K562 (cell line): Measurements from ENCODE around the gene CARMIL1. TPM values are rescaled to one million over a fixed set of nuclear protein-coding genes. Genes with fewer than 3 reads are reported as not detected.

ENCODE experiments used
- ATAC-seq: fragments of 200-7000 bp; cut with Tn5 transposase; 3 replicates; pipeline ENCODE4 v1.9.1; 2020; ENCODE audit warnings: moderate library complexity
- BruUV-seq: library from RNA; stranded (reverse); fragments of 400-500 nt; replicated peaks from 2 replicates; lab custom pipeline; 2021; lab: Mats Ljungman, UMichigan
- CTCF ChIA-PET: fragments of 300-600 bp; formaldehyde crosslinking; extraction: SDS; loops from one replicate; lab custom pipeline; 2021; ENCODE audit warnings: low intra/inter-chr PET ratio; lab: Yijun Ruan, JAX
- POLR2A ChIA-PET: fragments of 300-600, 350-650 bp; sonication (Branson Sonifier 250); formaldehyde crosslinking; extraction: SDS; loops from one replicate; lab custom pipeline; 2021; ENCODE audit warnings: antibody characterized with exemption, inconsistent platforms; lab: Yijun Ruan, JAX
- DNase-seq, 4 experiments: peaks; one replicate each; pipeline versions ENCODE4 v3.0.0 to v3.0.0-alpha.2; 2011 to 2018; ENCODE audit warnings: low spot score in 3 of 4, mixed read lengths in 3 of 4; ENCODE audit errors: extremely low read depth in 1 of 4
- FAIRE-seq: peaks from 2 replicates; lab custom pipeline; 2011; peaks lifted over from hg19 to GRCh38; lab: Jason Lieb, UNC
- H2AFZ ChIP-seq: 2 replicates; pipeline ENCODE4 v1.6.0; 2011; ENCODE audit warnings: low read depth, low read length, control low read depth, inconsistent platforms
- H3K27ac ChIP-seq: fragments of 200-600 bp; 3 replicates; pipeline ENCODE4 v1.8.0; 2011; ENCODE audit warnings: low read depth, mild to moderate bottlenecking, control low read depth, inconsistent platforms, low read length, moderate library complexity, mixed read lengths; ENCODE audit errors: extremely low read depth
- H3K27me3 ChIP-seq, 2 experiments: fragments of 300-600 bp in 1 of 2; 2 replicates in 1 of 2; 3 replicates in 1 of 2; pipeline versions ENCODE4 v1.6.0 to v1.8.0; 2011; ENCODE audit warnings: inconsistent platforms in 2 of 2, low read length in 2 of 2, mild to moderate bottlenecking in 1 of 2, mixed read lengths in 1 of 2, moderate library complexity in 1 of 2; ENCODE audit not compliant: control insufficient read depth in 2 of 2, insufficient read depth in 2 of 2
- H3K36me3 ChIP-seq: fragments of 300-600 bp; 3 replicates; pipeline ENCODE4 v1.8.0; 2011; ENCODE audit warnings: mild to moderate bottlenecking, low read length, inconsistent platforms; ENCODE audit not compliant: control insufficient read depth, insufficient read depth
- H3K4me1 ChIP-seq, 2 experiments: fragments of 200-600 bp in 1 of 2; replicated peaks in 1 of 2; 2 replicates in 1 of 2; 3 replicates in 1 of 2; pipeline versions ENCODE4 v1.5.1 to v1.8.0; 2011; ENCODE audit warnings: inconsistent platforms in 2 of 2, low read length in 2 of 2, mild to moderate bottlenecking in 1 of 2, mixed read lengths in 1 of 2, moderate library complexity in 1 of 2; ENCODE audit not compliant: control insufficient read depth in 2 of 2, insufficient read depth in 2 of 2
- H3K4me2 ChIP-seq: 2 replicates; pipeline ENCODE4 v1.6.1; 2011; ENCODE audit warnings: low read length, control low read depth, inconsistent platforms, mixed read lengths; ENCODE audit not compliant: insufficient read depth
- H3K4me3 ChIP-seq: fragments of 200-600 bp; sonication (generic), shearing (Covaris generic); 2 replicates; pipeline ENCODE4 v1.5.1; 2016; ENCODE audit warnings: control low read depth, inconsistent platforms
- H3K79me2 ChIP-seq: fragments of 200-600 bp; 3 replicates; pipeline ENCODE4 v1.8.0; 2011; ENCODE audit warnings: low read length, inconsistent platforms; ENCODE audit not compliant: control insufficient read depth, insufficient read depth
- H3K9ac ChIP-seq, 2 experiments: 2 replicates each; pipeline versions ENCODE4 v1.6.0 to v1.6.1; 2011; ENCODE audit warnings: low read depth in 2 of 2, low read length in 2 of 2, control low read depth in 1 of 2, inconsistent platforms in 1 of 2, mild to moderate bottlenecking in 1 of 2, mixed read lengths in 1 of 2; ENCODE audit not compliant: insufficient read depth in 1 of 2
- H3K9me1 ChIP-seq: one replicate; pipeline ENCODE4 v1.6.0; 2011; ENCODE audit warnings: inconsistent platforms, mild to moderate bottlenecking, low read length, moderate library complexity; ENCODE audit not compliant: control insufficient read depth, insufficient read depth
- H3K9me3 ChIP-seq: replicated peaks from 2 replicates; pipeline ENCODE4 v1.5.1; 2011; ENCODE audit warnings: low read depth, low read length, inconsistent platforms; ENCODE audit not compliant: control insufficient read depth, insufficient read depth
- H4K20me1 ChIP-seq: replicated peaks from 2 replicates; pipeline ENCODE4 v1.6.1; 2011; ENCODE audit warnings: low read length, inconsistent platforms, mixed read lengths; ENCODE audit not compliant: control insufficient read depth, insufficient read depth
- PHF8 ChIP-seq: fragments of 200-600 bp; sonication (generic); IDR thresholded peaks from 2 replicates; pipeline ENCODE4 v1.6.1; 2012; ENCODE audit warnings: mixed run types, mild to moderate bottlenecking, inconsistent platforms, low read length, moderate library complexity, borderline replicate concordance
- POLR2G ChIP-seq: fragments of 200-400 bp; formaldehyde crosslinking; IDR thresholded peaks from 2 replicates; pipeline ENCODE4 v1.6.1; 2017; ENCODE audit warnings: low read depth, mild to moderate bottlenecking, antibody characterized with exemption, low read length, moderate library complexity
- SOX6 ChIP-seq: fragments of 450-650 bp; IDR thresholded peaks from 2 replicates; pipeline ENCODE4 v1.6.1; 2014; ENCODE audit warnings: mild to moderate bottlenecking
- SRF ChIP-seq, 2 experiments: fragments of 250-450, 450-650 bp in 1 of 2; sonication (Bioruptor Pico) in 1 of 2; sonication (generic) in 1 of 2; formaldehyde crosslinking; IDR thresholded peaks; 2 replicates each; pipeline versions ENCODE4 v1.5.0 to v1.5.1; 2020 to 2022; ENCODE audit warnings: mild to moderate bottlenecking in 1 of 2, missing genetic modification reagents in 1 of 2
- ZC3H11A ChIP-seq: IDR thresholded peaks from 2 replicates; pipeline ENCODE4 v1.6.1; 2012; ENCODE audit warnings: low read depth, low read length, improper control_type of control experiment
- ZNF124 ChIP-seq: sonication (generic); formaldehyde crosslinking; IDR thresholded peaks from 2 replicates; pipeline ENCODE4 v1.8.1; 2022; ENCODE audit warnings: missing genetic modification reagents
- ZNF253 ChIP-seq: fragments of 250-450 bp; sonication (Bioruptor Pico); conservative IDR thresholded peaks from 2 replicates; pipeline ENCODE4 v1.6.1; 2021; ENCODE audit warnings: mild to moderate bottlenecking
- WGBS: fragments of 100-300 bp; shearing (Covaris generic); methylation state at CpG from one replicate; pipeline ENCODE4 v1.1.6; 2016; ENCODE audit warnings: low coverage, mixed read lengths; ENCODE audit not compliant: insufficient coverage; ENCODE audit errors: missing lambda C conversion rate; 5-methylcytosine and 5-hydroxymethylcytosine counted together
- in situ Hi-C: fragments of 300-500 bp; cut with MboI; formaldehyde crosslinking; loops from 4 replicates; pipeline ENCODE4 v1.15.0; 2018; ENCODE audit warnings: inconsistent platforms, mixed read lengths
- intact Hi-C: fragments of 100-400 bp; cut with micrococcal nuclease; formaldehyde crosslinking; loops from 2 replicates; pipeline ENCODE4 v1.14.2; 2022
- polyA plus RNA-seq, 8 experiments: library from polyadenylated mRNA; depleted of rRNA in 4 of 8; stranded (reverse) in 5 of 8; unstranded in 3 of 8; fragments of >200 nt; fragmentation: Nextera tagmentation in 2 of 8; fragmentation: Illumina TruSeq in 1 of 8; extraction: Ambion mirVana in 2 of 8; extraction: Trizol in 1 of 8; gene quantifications; 2 replicates each; pipeline versions ENCODE4 v1.2.1 to v1.2.3, GENCODE V29; 2011 to 2014; ENCODE audit warnings: inconsistent platforms in 1 of 8, missing spikeins in 1 of 8
- total RNA-seq, 7 experiments: library from RNA; depleted of rRNA in 6 of 7; stranded (reverse); fragments of >200 nt in 6 of 7; fragmentation: Illumina TruSeq in 2 of 7; extraction: Trizol in 2 of 7; gene quantifications; 2 replicates each; pipeline versions ENCODE4 v1.2.1 to v1.2.3, GENCODE V29; 2011 to 2021; ENCODE audit warnings: low replicate concordance in 1 of 7
- TF ChIP-seq, protein P1 (sequence below): fragments of 450-650 bp; formaldehyde crosslinking; IDR thresholded peaks from 2 replicates; pipeline ENCODE4 v1.4.0; 2020; ENCODE audit warnings: mild to moderate bottlenecking, mixed read lengths
- TF ChIP-seq, protein P2 (sequence below): IDR thresholded peaks from 2 replicates; pipeline ENCODE4 v1.6.1; 2011; ENCODE audit warnings: borderline replicate concordance, low read depth, mild to moderate bottlenecking, moderate library complexity, low read length; ENCODE audit not compliant: insufficient read depth, poor library complexity, severe bottlenecking

CARMIL1 gene
- total and polyA plus RNA-seq, 9 of the 15 experiments (the other 6 are each of a cell fraction or from before 2014, with no cell fraction given) = 0.04 to 0.32 (median 0.10) TPM; not detected in 1

DNA sequence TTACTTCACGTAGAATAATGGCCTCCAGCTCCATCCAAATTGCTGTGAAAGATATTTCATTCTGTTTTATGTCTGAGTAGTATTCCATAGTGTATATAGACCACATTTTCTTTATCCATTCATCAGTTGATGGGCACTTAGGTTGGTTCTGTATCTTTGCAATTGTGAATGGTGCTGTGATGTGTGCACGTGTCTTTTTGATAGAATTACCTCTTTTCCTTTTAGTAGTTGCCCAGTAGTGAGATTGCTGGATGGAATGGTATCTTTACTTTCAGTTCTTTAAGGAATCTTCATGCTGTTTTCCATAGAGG is 91.8 kb downstream of the CARMIL1 start:
- Histone ChIP-seq H3K9ac (no peak overlapping the region), H4K20me1 (no peaks in the 10 kb centered on the region), H3K27ac (no peak overlapping the region), H3K27me3 (0 out of 5 replicates have a peak, but pooled peaks cover 0 to 11% of the 10 kb centered on the region in 2 experiments), H3K4me1 (no peaks in the 10 kb centered on the region), H3K9me1 (no peaks in the 10 kb centered on the region), H3K4me2 (no peak overlapping the region), H3K4me3 (no peak overlapping the region), H3K36me3 (no peaks in the 10 kb centered on the region), H3K79me2 (no peaks in the 10 kb centered on the region), H2AFZ (no peak overlapping the region), H3K9me3 (no peaks in the 10 kb centered on the region)
- FAIRE-seq = no peak
- no peak for ATAC-seq
- no TSS peak for BruUV-seq
- 0% methylated on average over 2 of the region's 2 CpGs for WGBS
- CTCF ChIA-PET = interaction anchor here (0.5 kb wide), 1 partner anchor 615 kb away, joined by 3 read pairs; no protein-coding TSS in a partner anchor
- DNase-seq = no peak
- TF ChIP-seq ZNF124 (CRISPR knock-in tag) = no peak
- intact Hi-C loops = no loop called here
- in situ Hi-C loops = no loop called here
- POLR2A ChIA-PET = interaction anchor here (0.6 to 1.1 kb wide), 2 partner anchors 14 to 79 kb away, joined by 3 read pairs; no protein-coding TSS in a partner anchor

DNA sequence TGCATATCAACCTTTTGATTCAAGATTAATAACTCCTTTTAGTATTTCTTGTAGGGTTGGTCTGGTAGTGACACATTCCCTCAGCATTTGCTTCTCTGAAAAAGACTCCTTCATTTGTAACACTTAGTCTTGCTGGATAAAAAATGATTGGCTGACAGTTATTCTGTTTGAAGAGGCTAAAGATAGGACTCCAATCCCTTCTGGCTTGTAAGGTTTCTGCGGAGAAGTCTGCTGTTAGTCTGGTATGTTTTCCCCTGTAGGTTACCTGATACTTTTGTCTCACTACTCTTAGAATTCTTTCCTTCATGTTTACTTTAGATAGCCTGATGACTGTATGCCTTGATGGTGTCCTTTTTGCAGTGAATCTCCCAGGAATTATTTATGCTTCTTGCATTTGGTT is 96.0 kb downstream of the CARMIL1 start:
- H3K27ac ChIP-seq = no peak overlapping the region

More for the DNA sequence above, 96.0 kb downstream of the CARMIL1 start:
- BruUV-seq = no TSS peak
- Histone ChIP-seq H3K4me1 (no peaks in the 10 kb centered on the region), H3K9me3 (no peaks in the 10 kb centered on the region), H3K9me1 (no peaks in the 10 kb centered on the region), H4K20me1 (no peaks in the 10 kb centered on the region), H3K9ac (no peak overlapping the region), H3K4me2 (no peak overlapping the region), H3K36me3 (no peaks in the 10 kb centered on the region), H3K4me3 (no peak overlapping the region), H2AFZ (no peak overlapping the region), H3K27me3 (no peaks in the 10 kb centered on the region), H3K79me2 (no peaks in the 10 kb centered on the region)
- CTCF ChIA-PET = no interaction called here
- in situ Hi-C loops = no loop called here
- TF ChIP-seq ZC3H11A = no peak
- no peak for TF ChIP-seq POLR2G
- TF ChIP-seq, protein P1, sequence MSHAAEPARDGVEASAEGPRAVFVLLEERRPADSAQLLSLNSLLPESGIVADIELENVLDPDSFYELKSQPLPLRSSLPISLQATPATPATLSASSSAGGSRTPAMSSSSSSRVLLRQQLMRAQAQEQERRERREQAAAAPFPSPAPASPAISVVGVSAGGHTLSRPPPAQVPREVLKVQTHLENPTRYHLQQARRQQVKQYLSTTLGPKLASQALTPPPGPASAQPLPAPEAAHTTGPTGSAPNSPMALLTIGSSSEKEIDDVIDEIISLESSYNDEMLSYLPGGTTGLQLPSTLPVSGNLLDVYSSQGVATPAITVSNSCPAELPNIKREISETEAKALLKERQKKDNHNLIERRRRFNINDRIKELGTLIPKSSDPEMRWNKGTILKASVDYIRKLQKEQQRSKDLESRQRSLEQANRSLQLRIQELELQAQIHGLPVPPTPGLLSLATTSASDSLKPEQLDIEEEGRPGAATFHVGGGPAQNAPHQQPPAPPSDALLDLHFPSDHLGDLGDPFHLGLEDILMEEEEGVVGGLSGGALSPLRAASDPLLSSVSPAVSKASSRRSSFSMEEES (CRISPR knock-in tag) = no peak
- TF ChIP-seq SRF (CRISPR knock-in tag; IDR thresholded peaks at IDR 0.05) = no peak
- no peak for TF ChIP-seq PHF8
- no peak for TF ChIP-seq SOX6
- TF ChIP-seq, protein P2, sequence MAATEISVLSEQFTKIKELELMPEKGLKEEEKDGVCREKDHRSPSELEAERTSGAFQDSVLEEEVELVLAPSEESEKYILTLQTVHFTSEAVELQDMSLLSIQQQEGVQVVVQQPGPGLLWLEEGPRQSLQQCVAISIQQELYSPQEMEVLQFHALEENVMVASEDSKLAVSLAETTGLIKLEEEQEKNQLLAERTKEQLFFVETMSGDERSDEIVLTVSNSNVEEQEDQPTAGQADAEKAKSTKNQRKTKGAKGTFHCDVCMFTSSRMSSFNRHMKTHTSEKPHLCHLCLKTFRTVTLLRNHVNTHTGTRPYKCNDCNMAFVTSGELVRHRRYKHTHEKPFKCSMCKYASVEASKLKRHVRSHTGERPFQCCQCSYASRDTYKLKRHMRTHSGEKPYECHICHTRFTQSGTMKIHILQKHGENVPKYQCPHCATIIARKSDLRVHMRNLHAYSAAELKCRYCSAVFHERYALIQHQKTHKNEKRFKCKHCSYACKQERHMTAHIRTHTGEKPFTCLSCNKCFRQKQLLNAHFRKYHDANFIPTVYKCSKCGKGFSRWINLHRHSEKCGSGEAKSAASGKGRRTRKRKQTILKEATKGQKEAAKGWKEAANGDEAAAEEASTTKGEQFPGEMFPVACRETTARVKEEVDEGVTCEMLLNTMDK = no peak
- no peak for TF ChIP-seq ZNF253 (CRISPR knock-in tag)
- ATAC-seq (no peak), FAIRE-seq (no peak), DNase-seq (no peak)
- WGBS = 9% methylated on average over 1 of the region's 1 CpG
- POLR2A ChIA-PET = no interaction called here
- intact Hi-C loops = no loop called here
